ENCODE results near the gene MRPL28.
"Not testable (repeated sequence)": the region's sequence is repeated elsewhere in the genome, so short reads cannot be mapped to it uniquely, and the experiment has no call there.

MRPL28 gene

GRCh38 chr16:373020-373598, 2.8 kb upstream of the MRPL28 start:
- no peak for DNase-seq

- no peak for DNase-seq
Measured at GRCh38 chr16:372302-372983, 2.1 kb upstream of the MRPL28 start.

GRCh38 chr16:371515-372301, 1.4 kb upstream of the MRPL28 start:
- DNase-seq: no peak

GRCh38 chr16:370979-371514, 709 bp upstream of the MRPL28 start:
- no peak for DNase-seq

GRCh38 chr16:369866-370436, 387 bp downstream of the MRPL28 start:
- DNase-seq: no peak

GRCh38 chr16:369275-369865, 968 bp downstream of the MRPL28 start:
- no peak for DNase-seq

- no peak for DNase-seq
Measured at GRCh38 chr16:368388-369158, 1.8 kb downstream of the MRPL28 start.

GRCh38 chr16:367333-367903, 2.9 kb downstream of the MRPL28 start:
- no peak for DNase-seq

GRCh38 chr16:366476-366875, 3.9 kb downstream of the MRPL28 start:
- no peak for DNase-seq

GRCh38 chr16:364595-365491, 5.5 kb downstream of the MRPL28 start:
- no peak for DNase-seq

- no peak for DNase-seq
Measured at GRCh38 chr16:363766-364490, 6.4 kb downstream of the MRPL28 start.

GRCh38 chr16:363110-363765, 7.1 kb downstream of the MRPL28 start:
- no peak for DNase-seq

- not testable (repeated sequence) for DNase-seq
Measured at GRCh38 chr16:362702-362999, 7.7 kb downstream of the MRPL28 start.

GRCh38 chr16:361872-362701, 8.3 kb downstream of the MRPL28 start:
- no peak for DNase-seq

- no peak for DNase-seq
Measured at GRCh38 chr16:361341-361871, 8.9 kb downstream of the MRPL28 start.

GRCh38 chr16:360698-361336, 9.5 kb downstream of the MRPL28 start:
- no peak for DNase-seq

- DNase-seq: no peak
Measured at GRCh38 chr16:359871-360697, 10.3 kb downstream of the MRPL28 start.
